HG03521 (cell line): Measurements from ENCODE around the gene GRAP2.
A peak's percentile ranks its signal among the peaks of the same experiment; 100 is the strongest.
"Not testable (repeated sequence)": the region's sequence is repeated elsewhere in the genome, so short reads cannot be mapped to it uniquely, and the experiment has no call there.

Experiments used
- ATAC-seq: cut with Tn5 transposase; IDR thresholded peaks from one replicate; pipeline ENCODE4 v1.9.1; 2021; ENCODE audit warnings: mild to moderate bottlenecking, moderate library complexity; ENCODE audit not compliant: unreplicated experiment

GRAP2 gene

DNA sequence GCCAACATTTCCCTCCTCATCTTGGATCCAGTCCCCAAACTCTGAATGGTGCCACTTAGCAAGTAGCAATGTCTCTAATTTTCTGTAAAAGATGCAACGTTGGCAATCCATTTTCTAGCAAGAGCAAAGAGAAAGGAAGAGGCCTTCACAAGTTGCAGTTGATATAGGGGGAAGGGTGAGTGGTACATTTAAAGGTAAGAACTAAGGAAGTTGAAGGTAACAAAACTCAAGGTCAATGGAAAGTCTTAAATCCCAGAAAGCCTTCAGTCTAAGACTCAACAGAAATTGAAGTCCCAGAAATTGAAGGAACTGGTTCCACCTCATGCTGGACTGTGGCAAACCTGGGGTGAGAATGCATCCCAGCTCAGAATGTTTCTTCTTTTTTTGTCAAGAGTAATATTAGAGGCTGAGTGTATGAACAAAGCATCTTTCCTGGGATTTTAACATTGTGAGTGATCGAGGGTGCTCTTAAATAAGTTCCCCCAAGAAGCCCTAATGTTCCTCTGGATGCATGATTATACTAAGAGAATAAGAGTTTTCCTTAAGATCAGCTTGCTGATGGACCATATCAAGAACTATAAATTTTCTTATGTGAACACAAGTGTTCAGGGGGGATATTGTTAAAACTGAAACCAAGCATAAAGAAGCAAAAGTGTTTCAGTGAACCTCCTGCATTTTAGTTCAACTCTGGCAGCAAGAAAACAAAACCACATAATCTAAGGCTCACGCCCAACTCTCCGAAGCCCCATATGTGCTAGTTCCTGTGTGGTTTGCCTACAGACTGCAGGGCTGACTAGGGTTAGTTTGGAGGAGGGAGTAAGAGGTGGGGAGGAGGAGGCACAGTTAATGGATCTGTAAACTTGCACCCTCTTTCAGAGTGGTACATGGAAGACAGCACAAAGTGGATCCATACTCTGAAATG is at the start of gene GRAP2:
Gene GRAP2 (plus strand): TSS at position 779 of the 922 bp plus-strand sequence. CDS start 46,023 bp downstream, outside the sequence.
- peak; percentile 61 for ATAC-seq

- ATAC-seq = no peak
Observed at GRCh38 chr22:39851606-39852315, 49.1 kb upstream of the GRAP2 start.

DNA sequence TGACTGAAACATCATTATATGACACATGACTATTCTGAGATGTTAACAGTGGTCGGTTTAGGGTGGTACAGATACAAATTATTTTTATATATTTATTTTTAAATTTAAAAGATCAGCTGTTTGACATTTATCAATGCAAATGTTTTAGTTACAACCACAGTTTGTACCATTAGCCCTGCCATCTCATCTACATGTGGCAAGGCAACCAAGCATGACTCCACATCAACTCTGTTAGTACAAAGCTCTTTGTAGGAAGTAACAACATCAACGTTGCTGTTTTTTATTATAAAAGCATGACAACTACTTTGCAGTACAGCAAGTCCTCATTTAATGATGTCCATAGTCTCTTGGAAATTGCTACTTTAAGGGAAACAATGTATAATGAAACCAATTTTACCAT is 48.1 kb upstream of the GRAP2 start:
- ATAC-seq = no peak

- no peak for ATAC-seq
Observed at GRCh38 chr22:39856588-39856987, 44.3 kb upstream of the GRAP2 start.

- no peak for ATAC-seq
Observed at GRCh38 chr22:39859903-39860588, 40.8 kb upstream of the GRAP2 start.

DNA sequence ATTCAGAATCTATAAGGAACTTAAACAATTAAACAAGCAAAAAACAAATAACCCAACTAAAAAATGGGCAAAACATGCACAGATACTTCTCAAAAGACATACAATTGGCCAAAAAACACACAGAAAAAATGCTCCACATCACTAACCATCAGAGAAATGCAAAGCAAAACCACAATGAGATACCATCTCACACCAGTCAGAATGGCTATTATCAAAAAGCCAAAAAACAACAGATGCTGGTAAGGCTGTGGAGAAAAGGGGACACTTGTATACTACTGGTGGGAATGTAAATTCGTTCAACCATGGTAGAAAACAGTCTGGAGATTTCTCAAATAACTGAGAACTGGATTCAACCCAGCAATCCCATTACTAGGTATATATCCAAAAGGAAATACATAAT is 32.1 kb upstream of the GRAP2 start:
- no peak for ATAC-seq

- not testable (repeated sequence) for ATAC-seq
Observed at GRCh38 chr22:39869797-39870196, 31.1 kb upstream of the GRAP2 start.

- no peak for ATAC-seq
Observed at GRCh38 chr22:39871008-39871798, 29.7 kb upstream of the GRAP2 start.

GRCh38 chr22:39872548-39872947 is 28.3 kb upstream of the GRAP2 start:
- no peak for ATAC-seq

DNA sequence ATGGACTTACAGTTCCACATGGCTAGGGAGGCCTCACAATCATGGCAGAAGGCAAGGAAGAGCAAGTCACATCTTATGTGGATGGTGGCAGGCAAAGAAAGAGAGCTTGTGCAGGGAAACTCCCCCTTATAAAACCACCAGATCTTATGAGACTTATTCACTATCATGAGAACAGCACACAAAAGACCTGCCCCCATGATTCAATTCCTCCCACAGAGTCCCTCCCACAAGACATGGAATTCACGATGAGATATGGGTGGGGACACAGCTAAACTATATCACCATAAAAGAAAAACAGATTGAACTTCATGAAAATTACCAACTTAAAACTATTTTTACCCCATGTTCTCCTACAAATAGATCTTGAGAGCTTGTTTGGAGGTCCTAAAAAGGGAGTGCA is 26.9 kb upstream of the GRAP2 start:
- ATAC-seq = no peak

GRCh38 chr22:39875176-39875885 is 25.6 kb upstream of the GRAP2 start:
- ATAC-seq = not testable (repeated sequence)

GRCh38 chr22:39877079-39877845 is 23.6 kb upstream of the GRAP2 start:
- no peak for ATAC-seq

DNA sequence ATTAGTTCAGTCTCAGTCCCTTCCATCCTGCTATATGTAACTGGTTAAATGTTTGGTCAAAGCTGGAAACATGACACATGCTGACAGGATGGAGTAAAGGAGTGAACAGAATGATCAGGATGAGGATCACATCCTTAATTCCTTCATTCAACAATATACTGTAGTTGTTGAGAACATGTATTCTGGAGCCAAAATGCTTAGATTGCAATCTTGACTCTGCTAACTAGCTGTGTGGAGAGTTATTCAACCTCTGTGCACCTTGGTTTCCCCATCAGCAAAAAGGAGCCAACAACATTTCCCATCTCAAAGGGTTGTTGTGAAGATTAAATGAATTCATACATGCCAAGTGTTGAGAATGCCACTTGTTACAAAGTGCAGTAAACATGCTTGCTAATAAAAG is 20.2 kb upstream of the GRAP2 start:
- no peak for ATAC-seq

DNA sequence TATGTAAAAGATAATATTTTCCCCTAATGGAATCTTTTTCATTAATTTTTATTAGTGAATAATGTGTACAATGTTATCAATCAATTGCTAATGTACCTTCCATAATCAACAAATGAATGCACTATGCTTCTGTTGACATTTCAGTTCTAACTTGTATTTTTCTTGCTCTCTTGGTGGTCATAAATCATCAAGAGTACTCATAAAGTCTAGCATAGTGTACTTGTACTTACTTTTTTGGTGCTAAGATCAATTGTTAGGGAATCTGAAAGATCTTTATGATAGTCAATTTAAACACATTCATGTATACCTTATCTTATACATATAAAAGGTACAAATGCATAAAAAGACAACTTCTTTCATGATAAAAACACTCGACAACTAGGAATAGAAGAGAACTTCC is 17.8 kb upstream of the GRAP2 start:
- no peak for ATAC-seq

GRCh38 chr22:39889924-39890323 is 11.0 kb upstream of the GRAP2 start:
- ATAC-seq = not testable (repeated sequence)

GRCh38 chr22:39893526-39893925 is 7.4 kb upstream of the GRAP2 start, which contains the start of gene ENTHD1:
ENTHD1 (minus strand) TSS chr22:39893760; CDS start chr22:39887748, 6,012 bp downstream.
- ATAC-seq = no peak

GRCh38 chr22:39894554-39895092 is 6.3 kb upstream of the GRAP2 start:
- ATAC-seq = no peak

DNA sequence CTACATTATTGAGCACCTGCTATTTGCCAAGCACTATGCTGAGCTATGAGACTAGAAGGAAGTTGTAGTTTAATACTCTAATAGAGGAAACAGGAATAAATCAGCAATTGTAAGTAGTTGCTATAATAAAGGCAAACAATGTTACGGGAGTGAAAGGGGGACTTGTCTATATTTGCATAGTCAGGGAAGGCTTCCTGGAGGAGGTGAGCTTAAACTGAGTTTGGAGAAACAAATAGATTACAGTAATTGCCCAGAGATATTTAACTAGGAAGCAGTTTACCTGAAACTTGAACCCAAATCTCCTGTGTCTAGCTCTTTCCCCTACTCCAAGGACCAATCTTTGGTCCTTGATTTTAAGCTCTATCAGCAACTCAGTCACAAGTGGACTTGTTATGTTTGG is 5.2 kb upstream of the GRAP2 start:
- ATAC-seq = no peak
